ENCODE data around the gene UBR3.
"Not testable (repeated sequence)": the region's sequence is repeated elsewhere in the genome, so short reads cannot be mapped to it uniquely, and the experiment has no call there.

UBR3 gene

DNA sequence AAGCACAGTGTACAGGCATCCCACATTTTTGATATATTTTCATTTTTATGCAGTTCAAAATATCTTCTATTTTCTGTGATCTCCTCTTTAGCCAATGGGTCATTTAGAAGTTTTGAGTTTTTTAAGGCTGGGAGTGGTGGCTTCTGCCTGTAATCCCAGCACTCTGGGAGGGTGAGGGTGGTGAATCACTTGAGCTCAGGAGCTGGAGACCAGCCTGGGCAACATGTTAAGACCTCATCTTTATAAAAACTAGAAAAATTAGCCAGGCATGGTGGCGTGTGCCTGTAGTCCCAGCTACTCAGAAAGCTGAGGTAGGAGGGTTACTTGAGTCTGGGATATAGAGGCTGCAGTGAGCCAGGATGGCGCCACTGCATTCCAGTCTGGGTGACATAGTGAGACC, 17.8 kb downstream of the UBR3 start:
- Histone ChIP-seq H3K4me1 (ENCODE audit: control insufficient read depth, insufficient read depth, low read length, unreplicated experiment) (no peaks in the 10 kb centered on the region), H3K4me3 (ENCODE audit: low read depth, low read length) (no peak overlapping the region), H3K27ac (ENCODE audit: low read depth, low read length) (no peak overlapping the region), H3K36me3 (ENCODE audit: insufficient read depth, low read length) (peaks cover 5% of the 10 kb centered on the region; the same call in 1 of the 2 replicates), H3K79me2 (ENCODE audit: control insufficient read depth, insufficient read depth, low read length, unreplicated experiment) (peaks cover 55% of the 10 kb centered on the region), H2AFZ (ENCODE audit: low read length, unreplicated experiment) (no peak overlapping the region), H3K27me3 (ENCODE audit: insufficient read depth, low read length) (no peaks in the 10 kb centered on the region)

DNA sequence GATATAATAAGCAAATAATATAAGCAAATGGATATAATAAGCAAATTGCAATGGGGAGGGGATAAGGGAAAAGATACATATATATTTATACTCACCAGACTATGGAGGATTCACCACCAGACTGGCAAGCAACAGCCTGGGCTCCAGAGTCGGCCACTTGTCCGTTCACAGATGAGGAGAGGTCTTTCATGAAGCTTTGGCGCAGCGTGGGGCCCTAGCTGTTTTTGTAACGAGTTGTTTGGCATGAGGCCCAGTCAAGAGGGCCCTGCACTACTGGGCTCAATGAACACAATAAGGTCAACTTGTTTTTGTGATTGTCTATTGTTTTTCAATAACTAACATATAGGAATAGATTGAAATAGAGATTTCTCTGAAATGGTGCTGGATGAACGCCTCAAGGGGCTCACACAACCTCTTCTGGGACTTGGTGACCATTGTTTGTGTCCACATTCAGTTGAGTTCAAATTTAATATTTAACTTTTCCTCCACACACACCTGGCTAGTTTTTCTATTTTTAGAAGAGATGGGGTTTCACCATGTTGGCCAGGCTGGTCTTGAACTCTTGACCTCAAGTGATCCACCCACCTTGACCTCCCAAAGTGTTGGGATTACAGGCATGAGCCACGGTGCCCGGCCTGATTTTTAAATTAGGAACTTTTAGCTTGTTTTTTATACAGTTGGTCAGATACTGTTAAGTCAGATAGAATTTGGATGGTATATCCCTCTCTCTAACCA, 21.9 kb downstream of the UBR3 start:
- peaks cover 55% of the 10 kb centered on the region for H3K79me2 ChIP-seq (ENCODE audit: control insufficient read depth, insufficient read depth, low read length, unreplicated experiment)
- H3K4me1 ChIP-seq (ENCODE audit: control insufficient read depth, insufficient read depth, low read length, unreplicated experiment): not testable (repeated sequence)

DNA sequence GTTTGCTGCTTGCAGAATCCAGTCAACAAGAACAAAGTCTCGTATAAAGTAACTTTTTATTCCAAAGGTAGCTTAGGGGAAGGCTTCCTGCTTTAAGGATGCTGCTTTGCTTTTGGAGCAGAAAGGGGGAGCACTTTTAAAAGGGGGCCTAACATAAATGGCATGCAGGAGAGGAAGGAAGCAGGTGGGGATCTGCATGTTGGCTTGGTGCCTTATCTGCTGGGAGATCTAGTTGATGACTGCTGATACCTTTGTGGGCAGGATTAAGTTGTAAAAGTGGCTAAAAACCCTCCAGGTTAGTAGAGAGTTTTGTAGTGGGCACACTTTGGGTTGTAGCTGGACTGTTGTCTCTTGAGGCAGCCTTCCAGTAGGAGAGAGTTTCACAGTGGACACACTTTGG, 22.5 kb downstream of the UBR3 start:
- Histone ChIP-seq H3K4me3 (ENCODE audit: low read depth, low read length) (no peak overlapping the region), H3K27ac (ENCODE audit: low read depth, low read length) (no peak overlapping the region), H3K36me3 (ENCODE audit: insufficient read depth, low read length) (peaks cover 5% of the 10 kb centered on the region; the same call in 1 of the 2 replicates), H3K79me2 (ENCODE audit: control insufficient read depth, insufficient read depth, low read length, unreplicated experiment) (peaks cover 49% of the 10 kb centered on the region), H3K4me1 (ENCODE audit: control insufficient read depth, insufficient read depth, low read length, unreplicated experiment) (no peaks in the 10 kb centered on the region), H2AFZ (ENCODE audit: low read length, unreplicated experiment) (no peak overlapping the region), H3K27me3 (ENCODE audit: insufficient read depth, low read length) (no peaks in the 10 kb centered on the region)

More for the DNA sequence above, 21.9 kb downstream of the UBR3 start:
- not testable (repeated sequence) for H3K27me3 ChIP-seq (ENCODE audit: insufficient read depth, low read length); H3K4me3 ChIP-seq (ENCODE audit: low read depth, low read length); H3K27ac ChIP-seq (ENCODE audit: low read depth, low read length); H2AFZ ChIP-seq (ENCODE audit: low read length, unreplicated experiment); H3K36me3 ChIP-seq (ENCODE audit: insufficient read depth, low read length)

DNA sequence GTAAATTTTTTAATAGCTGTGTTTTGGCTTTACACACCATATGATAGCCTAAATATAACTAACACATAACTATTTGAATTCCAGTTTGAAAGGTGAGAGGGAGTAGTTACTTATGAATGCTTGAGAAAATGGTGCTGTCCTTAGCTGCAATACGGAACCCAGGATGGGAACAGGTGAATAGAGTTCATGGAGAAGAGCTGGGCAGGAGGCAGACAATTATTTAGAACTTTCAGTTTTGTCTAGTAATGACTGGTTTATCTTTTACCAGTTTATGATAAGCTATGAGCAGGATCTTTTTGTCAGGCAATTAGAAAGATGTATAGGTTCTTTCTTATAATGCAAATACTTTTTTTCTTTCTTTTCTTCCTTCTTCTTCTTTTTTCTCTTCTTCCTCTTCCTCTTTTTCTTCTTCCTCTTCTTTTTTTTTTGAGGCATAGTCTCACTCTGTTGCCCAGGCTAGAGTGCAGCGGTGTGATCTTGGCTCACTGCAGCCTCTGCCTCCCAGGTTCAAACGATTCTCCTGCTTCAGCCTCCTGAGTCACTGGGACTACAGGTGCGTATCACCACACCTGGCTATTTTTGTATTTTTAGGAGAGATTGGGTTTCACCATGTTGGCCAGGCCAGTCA, 25.9 kb downstream of the UBR3 start:
- Histone ChIP-seq H3K27ac (ENCODE audit: low read depth, low read length) (no peak overlapping the region), H3K4me1 (ENCODE audit: control insufficient read depth, insufficient read depth, low read length, unreplicated experiment) (no peaks in the 10 kb centered on the region), H3K4me3 (ENCODE audit: low read depth, low read length) (no peak overlapping the region), H2AFZ (ENCODE audit: low read length, unreplicated experiment) (no peak overlapping the region), H3K36me3 (ENCODE audit: insufficient read depth, low read length) (peaks cover 7% of the 10 kb centered on the region; the same call in 1 of the 2 replicates), H3K79me2 (ENCODE audit: control insufficient read depth, insufficient read depth, low read length, unreplicated experiment) (peaks cover 36% of the 10 kb centered on the region), H3K27me3 (ENCODE audit: insufficient read depth, low read length) (no peaks in the 10 kb centered on the region)

DNA sequence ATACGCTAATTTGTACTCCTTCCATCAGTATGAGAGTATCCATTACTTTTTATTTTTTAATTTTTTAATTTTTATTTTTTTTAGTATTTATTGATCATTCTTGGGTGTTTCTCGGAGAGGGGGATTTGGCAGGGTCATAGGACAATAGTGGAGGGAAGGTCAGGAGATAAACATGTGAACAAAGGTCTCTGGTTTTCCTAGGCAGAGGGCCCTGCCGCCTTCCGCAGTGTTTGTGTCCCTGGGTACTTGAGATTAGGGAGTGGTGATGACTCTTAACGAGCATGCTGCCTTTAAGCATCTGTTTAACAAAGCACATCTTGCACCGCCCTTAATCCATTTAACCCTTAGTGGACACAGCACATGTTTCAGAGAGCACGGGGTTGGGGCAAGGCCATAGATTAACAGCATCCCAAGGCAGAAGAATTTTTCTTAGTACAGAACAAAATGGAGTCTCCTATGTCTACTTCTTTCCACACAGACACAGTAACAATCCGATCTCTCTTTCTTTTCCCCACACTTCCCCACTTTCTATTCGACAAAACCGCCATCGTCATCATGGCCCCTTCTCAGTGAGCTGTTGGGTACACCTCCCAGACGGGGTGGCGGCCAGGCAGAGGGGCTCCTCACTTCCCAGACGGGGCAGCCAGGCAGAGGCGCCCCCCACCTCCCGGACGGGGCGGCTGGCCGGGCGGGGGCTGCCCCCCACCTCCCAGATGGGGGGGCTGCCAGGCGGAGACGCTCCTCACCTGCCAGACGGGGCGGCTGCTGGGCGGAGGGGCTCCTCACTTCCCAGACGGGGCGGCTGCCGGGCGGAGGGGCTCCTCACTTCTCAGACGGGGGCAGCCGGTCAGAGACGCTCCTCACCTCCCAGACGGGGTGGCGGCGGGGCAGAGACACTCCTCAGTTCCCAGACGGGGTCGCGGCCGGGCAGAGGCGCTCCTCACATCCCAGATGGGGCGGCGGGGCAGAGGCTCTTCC, 28.3 kb downstream of the UBR3 start:
- not testable (repeated sequence) for H3K27me3 ChIP-seq (ENCODE audit: insufficient read depth, low read length); H3K4me1 ChIP-seq (ENCODE audit: control insufficient read depth, insufficient read depth, low read length, unreplicated experiment); H2AFZ ChIP-seq (ENCODE audit: low read length, unreplicated experiment); H3K4me3 ChIP-seq (ENCODE audit: low read depth, low read length); H3K27ac ChIP-seq (ENCODE audit: low read depth, low read length); H3K36me3 ChIP-seq (ENCODE audit: insufficient read depth, low read length)
- peaks cover 34% of the 10 kb centered on the region for H3K79me2 ChIP-seq (ENCODE audit: control insufficient read depth, insufficient read depth, low read length, unreplicated experiment)

DNA sequence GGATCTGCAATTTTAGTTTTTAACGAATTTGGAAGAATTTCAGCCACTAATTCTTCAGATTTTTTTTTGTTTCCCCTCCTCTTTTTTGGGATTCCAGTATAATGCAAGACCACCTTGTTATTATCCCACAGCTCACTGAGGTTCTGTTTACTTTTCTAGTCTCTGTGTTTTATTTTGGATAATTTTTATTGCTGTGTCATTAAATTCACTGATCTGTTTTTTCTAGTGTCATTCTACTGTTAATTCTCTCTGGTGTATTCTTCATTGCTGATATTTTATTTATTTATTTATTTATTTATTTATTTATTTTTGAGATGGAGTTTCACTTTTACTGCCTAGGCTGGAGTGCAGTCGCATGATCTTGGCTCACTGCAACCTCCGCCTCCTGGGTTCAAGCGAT, 32.2 kb downstream of the UBR3 start:
- Histone ChIP-seq H2AFZ (ENCODE audit: low read length, unreplicated experiment) (no peak overlapping the region), H3K27me3 (ENCODE audit: insufficient read depth, low read length) (no peaks in the 10 kb centered on the region), H3K79me2 (ENCODE audit: control insufficient read depth, insufficient read depth, low read length, unreplicated experiment) (peaks cover 53% of the 10 kb centered on the region), H3K4me3 (ENCODE audit: low read depth, low read length) (no peak overlapping the region), H3K4me1 (ENCODE audit: control insufficient read depth, insufficient read depth, low read length, unreplicated experiment) (peaks cover 7% of the 10 kb centered on the region), H3K27ac (ENCODE audit: low read depth, low read length) (no peak overlapping the region), H3K36me3 (ENCODE audit: insufficient read depth, low read length) (0 out of 2 replicates have a peak, but pooled peaks cover 2% of the 10 kb centered on the region)

DNA sequence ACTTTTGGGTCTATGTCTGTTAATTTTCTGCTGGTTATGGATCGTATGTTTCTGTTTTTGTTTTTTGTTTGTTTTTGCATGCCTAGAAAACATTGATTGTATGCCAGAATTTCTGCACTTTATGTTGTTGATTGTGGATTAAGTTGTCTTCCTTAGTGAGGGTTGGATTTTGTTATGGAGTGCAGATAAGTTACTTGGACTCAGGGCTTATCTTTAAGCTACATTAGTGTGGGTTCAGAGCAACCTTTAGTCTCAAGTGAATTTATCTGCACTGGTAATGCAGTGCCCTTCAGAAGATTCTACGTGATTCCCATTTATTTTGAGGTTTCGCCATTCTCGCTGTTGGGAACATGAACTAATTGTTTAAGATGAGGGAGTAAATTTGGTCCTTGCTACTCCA, 32.9 kb downstream of the UBR3 start:
- H3K27ac ChIP-seq (ENCODE audit: low read depth, low read length): no peak overlapping the region
- peaks cover 7% of the 10 kb centered on the region for H3K4me1 ChIP-seq (ENCODE audit: control insufficient read depth, insufficient read depth, low read length, unreplicated experiment)
- peaks cover 52% of the 10 kb centered on the region for H3K79me2 ChIP-seq (ENCODE audit: control insufficient read depth, insufficient read depth, low read length, unreplicated experiment)

DNA sequence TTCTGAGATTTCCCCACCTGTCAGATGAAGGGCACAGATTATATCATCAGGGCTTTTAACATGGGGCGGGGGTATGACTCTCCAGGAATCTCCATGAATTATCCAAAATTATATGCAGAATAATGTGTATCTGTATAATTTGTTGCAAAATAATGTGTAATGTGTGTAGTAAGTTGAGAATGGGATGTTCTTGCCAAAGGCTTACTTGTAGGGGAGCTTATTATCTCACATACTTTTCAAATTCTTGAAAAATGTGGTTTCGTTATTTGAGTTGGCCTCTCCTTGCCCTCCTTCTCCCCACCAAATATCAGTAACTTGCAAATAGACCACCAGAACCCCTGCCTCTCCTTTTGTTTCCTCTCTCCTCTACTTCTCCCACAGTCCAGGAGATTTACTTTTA, 35.6 kb downstream of the UBR3 start:
- Histone ChIP-seq H3K36me3 (ENCODE audit: insufficient read depth, low read length) (no peaks in the 10 kb centered on the region), H3K4me3 (ENCODE audit: low read depth, low read length) (no peak overlapping the region), H3K4me1 (ENCODE audit: control insufficient read depth, insufficient read depth, low read length, unreplicated experiment) (peaks cover 7% of the 10 kb centered on the region), H2AFZ (ENCODE audit: low read length, unreplicated experiment) (no peak overlapping the region), H3K27me3 (ENCODE audit: insufficient read depth, low read length) (no peaks in the 10 kb centered on the region), H3K79me2 (ENCODE audit: control insufficient read depth, insufficient read depth, low read length, unreplicated experiment) (peaks cover 67% of the 10 kb centered on the region), H3K27ac (ENCODE audit: low read depth, low read length) (no peak overlapping the region)

More for the DNA sequence above, 32.9 kb downstream of the UBR3 start:
- Histone ChIP-seq H2AFZ (ENCODE audit: low read length, unreplicated experiment) (no peak overlapping the region), H3K27me3 (ENCODE audit: insufficient read depth, low read length) (no peaks in the 10 kb centered on the region), H3K4me3 (ENCODE audit: low read depth, low read length) (no peak overlapping the region), H3K36me3 (ENCODE audit: insufficient read depth, low read length) (no peaks in the 10 kb centered on the region)

DNA sequence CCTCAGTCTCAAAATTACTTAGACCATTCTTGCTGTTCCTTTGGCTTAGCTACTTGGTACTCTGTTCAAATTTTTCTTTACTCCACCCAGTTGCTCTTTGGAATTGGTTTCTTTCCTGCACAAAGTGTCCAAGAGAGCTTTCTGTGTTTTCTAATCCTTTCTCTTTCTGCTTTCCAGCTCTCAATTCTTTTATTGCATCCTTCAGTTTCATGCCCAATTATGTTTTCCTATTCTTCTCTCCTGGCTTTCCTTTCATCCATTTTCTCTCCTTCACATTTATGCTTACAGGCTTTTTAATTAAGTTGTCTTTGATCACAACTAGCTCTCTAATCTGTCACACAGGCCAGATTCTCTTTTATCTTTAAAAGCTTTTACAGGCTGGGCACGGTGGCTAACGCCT, 38.2 kb downstream of the UBR3 start:
- Histone ChIP-seq H3K4me1 (ENCODE audit: control insufficient read depth, insufficient read depth, low read length, unreplicated experiment) (peaks cover under 1% of the 10 kb centered on the region), H3K36me3 (ENCODE audit: insufficient read depth, low read length) (no peaks in the 10 kb centered on the region), H2AFZ (ENCODE audit: low read length, unreplicated experiment) (no peak overlapping the region), H3K27me3 (ENCODE audit: insufficient read depth, low read length) (no peaks in the 10 kb centered on the region), H3K27ac (ENCODE audit: low read depth, low read length) (no peak overlapping the region), H3K79me2 (ENCODE audit: control insufficient read depth, insufficient read depth, low read length, unreplicated experiment) (peaks cover 59% of the 10 kb centered on the region), H3K4me3 (ENCODE audit: low read depth, low read length) (no peak overlapping the region)

DNA sequence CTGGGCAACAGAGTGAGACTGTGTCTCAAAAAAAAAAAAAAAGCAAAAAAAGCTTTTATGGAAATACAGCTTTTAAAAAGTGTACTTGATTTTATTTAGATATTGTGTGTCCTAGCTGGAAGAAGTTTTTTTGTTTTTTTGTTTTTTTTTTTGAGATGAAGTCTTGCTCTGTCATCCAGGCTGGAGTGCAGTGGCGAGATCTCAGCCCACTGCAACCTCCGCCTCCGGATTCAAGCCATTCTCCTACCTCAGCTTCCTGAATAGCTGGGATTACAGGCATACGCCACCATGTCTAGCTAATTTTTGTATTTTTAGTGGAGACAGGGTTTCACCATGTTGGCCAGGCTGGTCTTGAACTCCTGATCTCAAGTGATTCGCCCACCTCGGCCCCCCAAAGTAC, 39.0 kb downstream of the UBR3 start:
- H3K27ac ChIP-seq (ENCODE audit: low read depth, low read length); H3K36me3 ChIP-seq (ENCODE audit: insufficient read depth, low read length); H3K27me3 ChIP-seq (ENCODE audit: insufficient read depth, low read length); H2AFZ ChIP-seq (ENCODE audit: low read length, unreplicated experiment); H3K4me1 ChIP-seq (ENCODE audit: control insufficient read depth, insufficient read depth, low read length, unreplicated experiment); H3K4me3 ChIP-seq (ENCODE audit: low read depth, low read length): not testable (repeated sequence)
- peaks cover 51% of the 10 kb centered on the region for H3K79me2 ChIP-seq (ENCODE audit: control insufficient read depth, insufficient read depth, low read length, unreplicated experiment)
